Glutamatergic neuron (in vitro differentiated cells): ENCODE measurements around the gene ERVK3-1. TPM values are rescaled to one million over a fixed set of nuclear protein-coding genes. Genes with fewer than 3 reads are reported as not detected.

ENCODE experiments used
- DNase-seq: peaks from one replicate; pipeline ENCODE4 v3.0.0; 2022
- H3K27ac Mint-ChIP-seq: one replicate; pipeline ENCODE4 v1.8.0; 2020; ENCODE audit warnings: mild to moderate bottlenecking, mixed read lengths, inconsistent platforms; ENCODE audit not compliant: unreplicated experiment
- H3K27me3 Mint-ChIP-seq: one replicate; pipeline ENCODE4 v1.8.0; 2020; ENCODE audit warnings: mild to moderate bottlenecking, moderate library complexity, mixed read lengths, inconsistent platforms; ENCODE audit not compliant: unreplicated experiment
- H3K36me3 Mint-ChIP-seq: one replicate; pipeline ENCODE4 v1.8.0; 2020; ENCODE audit warnings: mild to moderate bottlenecking, mixed read lengths, inconsistent platforms; ENCODE audit not compliant: unreplicated experiment
- H3K4me1 Mint-ChIP-seq: one replicate; pipeline ENCODE4 v1.8.0; 2020; ENCODE audit warnings: mild to moderate bottlenecking, low read depth, mixed read lengths, inconsistent platforms; ENCODE audit not compliant: unreplicated experiment
- H3K4me3 Mint-ChIP-seq: one replicate; pipeline ENCODE4 v1.8.0; 2020; ENCODE audit warnings: mild to moderate bottlenecking, mixed read lengths, inconsistent platforms; ENCODE audit not compliant: unreplicated experiment
- H3K9me3 Mint-ChIP-seq: one replicate; pipeline ENCODE4 v1.8.0; 2020; ENCODE audit warnings: mild to moderate bottlenecking, moderate library complexity, mixed read lengths, inconsistent platforms; ENCODE audit not compliant: unreplicated experiment
- CTCF ChIP-seq: fragments of 200-600 bp; sonication (generic); IDR thresholded peaks from one replicate; pipeline ENCODE4 v1.5.0; 2021; ENCODE audit not compliant: partially characterized antibody, unreplicated experiment
- microRNA-seq: library from miRNA; unstranded; fragments of <30 nt; microRNA quantifications from one replicate; pipeline ENCODE4, GENCODE V29; 2020; ENCODE audit not compliant: unreplicated experiment
- total RNA-seq: library from RNA; stranded (reverse); fragmentation: NEBNext Ultra II Directional; extraction: Animal tissue kit (Norgen Biotek cat#: 25700); gene quantifications from one replicate; pipeline ENCODE4 v1.2.1, GENCODE V29; 2021; ENCODE audit not compliant: unreplicated experiment

The ERVK3-1 gene
- total RNA-seq, 1 donor from 2014 or later, result 56.2 TPM

GRCh38 chr19:58357481-58358145 is 52.4 kb downstream of the ERVK3-1 start:
- Mint-ChIP-seq H3K36me3 (no peaks in the 10 kb centered on the region), H3K4me3 (no peak overlapping the region), H3K4me1 (no peaks in the 10 kb centered on the region), H3K9me3 (peaks cover 21% of the 10 kb centered on the region), H3K27me3 (peaks cover 6% of the 10 kb centered on the region), H3K27ac (no peak overlapping the region)
- no peak for TF ChIP-seq CTCF
- DNase-seq, result no peak

DNA sequence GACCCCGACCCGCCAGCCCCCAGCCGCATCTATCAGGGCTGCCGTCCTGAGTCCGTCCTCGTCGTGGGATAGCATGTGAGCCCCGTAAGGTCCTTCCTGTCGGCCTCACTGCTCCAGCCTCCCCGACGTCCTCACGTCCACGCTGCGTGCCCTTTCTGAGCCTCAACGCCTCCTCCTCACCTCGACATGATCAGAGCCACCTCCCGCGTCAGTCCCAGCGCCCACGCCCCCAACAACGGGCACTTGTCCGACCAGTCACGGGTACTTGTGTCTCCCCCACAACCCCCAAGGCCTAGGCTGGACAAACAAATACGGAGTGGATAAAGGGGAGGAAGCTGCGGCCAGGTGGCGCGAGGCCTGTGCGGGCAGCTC is 56.7 kb downstream of the ERVK3-1 start:
- no peak for TF ChIP-seq CTCF
- H3K4me1 Mint-ChIP-seq, result peaks cover 3% of the 10 kb centered on the region
- peaks cover 4% of the 10 kb centered on the region for H3K27me3 Mint-ChIP-seq
- peaks cover 14% of the 10 kb centered on the region for H3K9me3 Mint-ChIP-seq
- peak overlapping the region; percentile 99 for H3K27ac Mint-ChIP-seq
- DNase-seq, result peak; percentile 63
- H3K4me3 Mint-ChIP-seq, result peak overlapping the region; percentile 97
- H3K36me3 Mint-ChIP-seq, result no peaks in the 10 kb centered on the region

DNA sequence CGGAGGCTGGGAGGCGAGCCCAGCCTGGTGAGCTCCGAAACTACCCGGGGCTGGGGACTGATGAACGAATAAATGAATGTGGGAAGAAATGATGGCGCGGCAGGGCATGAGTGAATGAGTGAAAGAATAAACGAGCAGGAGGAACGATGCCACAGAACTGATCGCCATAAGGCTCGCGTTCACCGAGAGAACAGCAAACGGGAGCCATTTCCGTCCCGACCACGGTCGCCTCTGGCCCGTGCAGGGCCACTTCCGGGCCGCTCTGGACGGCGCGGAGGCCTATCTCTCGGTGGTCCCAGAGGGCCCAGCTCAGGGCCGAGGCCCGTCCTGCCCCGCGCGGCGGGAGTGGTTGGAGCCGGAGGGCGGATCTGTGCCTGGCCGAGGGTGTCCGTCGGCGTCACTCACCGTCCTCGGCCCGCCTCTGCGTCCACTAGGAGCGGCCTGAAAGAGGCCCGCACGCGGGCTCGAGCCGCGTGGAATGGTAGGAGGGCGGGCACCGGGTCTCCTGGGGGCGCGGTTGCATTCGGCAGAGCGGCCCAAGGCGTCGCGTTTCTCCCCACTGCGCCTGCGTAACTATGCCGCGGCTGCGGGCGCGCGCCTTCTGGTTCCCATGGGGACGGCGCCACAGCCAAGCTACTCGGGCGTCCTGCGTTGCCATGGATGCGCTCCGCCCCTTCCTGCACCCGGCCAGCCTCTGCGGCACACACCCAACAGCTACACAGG is 57.3 kb downstream of the ERVK3-1 start, which contains the start of gene ZNF497:
Gene ZNF497, minus strand, starts transcription at position 480 of the 723 bp plus-strand sequence. CDS start 5,116 bp downstream, outside the sequence.
- peaks cover 3% of the 10 kb centered on the region for H3K4me1 Mint-ChIP-seq
- peak; percentile 95 for DNase-seq
- H3K9me3 Mint-ChIP-seq, result peaks cover 14% of the 10 kb centered on the region
- no peak for TF ChIP-seq CTCF
- H3K36me3 Mint-ChIP-seq, result no peaks in the 10 kb centered on the region
- peak within 1 kb of the TSS; percentile 99 for H3K27ac Mint-ChIP-seq
- H3K27me3 Mint-ChIP-seq, result peaks cover 4% of the 10 kb centered on the region
- peak within 1 kb of the TSS; percentile 97 for H3K4me3 Mint-ChIP-seq

DNA sequence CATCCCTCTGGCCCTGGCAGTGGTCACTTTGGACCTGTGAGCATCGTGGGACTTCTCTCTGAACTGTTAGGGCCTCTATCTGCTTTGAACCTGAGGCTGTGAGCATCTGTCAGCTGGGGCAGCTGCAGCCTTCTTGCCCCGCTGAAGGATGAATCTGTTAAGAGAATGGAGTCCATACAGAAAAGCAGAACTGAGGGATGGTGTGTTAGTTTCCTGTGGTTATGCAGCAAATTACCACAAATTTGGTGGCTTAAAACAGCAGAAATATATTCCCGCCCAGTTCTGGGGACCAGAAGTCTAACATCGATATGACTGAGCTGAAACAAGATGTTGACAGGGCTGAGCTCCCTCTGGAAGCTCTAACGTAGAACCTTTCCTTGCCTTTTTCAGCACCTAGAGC is 59.0 kb downstream of the ERVK3-1 start:
- peaks cover 3% of the 10 kb centered on the region for H3K4me1 Mint-ChIP-seq
- no peak overlapping the region for H3K27ac Mint-ChIP-seq

More for the DNA sequence above, 59.0 kb downstream of the ERVK3-1 start:
- H3K27me3 Mint-ChIP-seq, result peaks cover 4% of the 10 kb centered on the region
- peaks cover 14% of the 10 kb centered on the region for H3K9me3 Mint-ChIP-seq
- TF ChIP-seq CTCF, result no peak
- no peak overlapping the region for H3K4me3 Mint-ChIP-seq
- no peaks in the 10 kb centered on the region for H3K36me3 Mint-ChIP-seq
- no peak for DNase-seq

Small RNAs within 50 kb of the gene (microRNA-seq; reads per million reads assigned to microRNA genes)
- not detected for gene MIR6806

Other genes starting within 250 kb of the ERVK3-1 start
- gene ZNF135, start 246.1 kb upstream of the ERVK3-1 start, total RNA-seq, result 16.6 TPM
- gene ZSCAN18, start 207.1 kb upstream of the ERVK3-1 start, total RNA-seq, result 66.7 TPM
- 14.1 TPM for gene ZNF329, start 154.6 kb upstream of the ERVK3-1 start, total RNA-seq
- gene ZNF274, start 122.3 kb upstream of the ERVK3-1 start, total RNA-seq, result 42.7 TPM
- 46.1 TPM for gene ZNF544, start 76.5 kb upstream of the ERVK3-1 start, total RNA-seq
- 24.8 TPM for gene ZNF8, start 26.4 kb upstream of the ERVK3-1 start, total RNA-seq
- gene ZSCAN22, start 21.6 kb downstream of the ERVK3-1 start, total RNA-seq, result 4.9 TPM
- 27.3 TPM for gene A1BG, start 48.1 kb downstream of the ERVK3-1 start, total RNA-seq
- gene ZNF497, start 57.4 kb downstream of the ERVK3-1 start, total RNA-seq, result 3.5 TPM
- 2.0 TPM for gene ZNF837, start 75.7 kb downstream of the ERVK3-1 start, total RNA-seq
- 571 TPM for gene RPS5, start 81.9 kb downstream of the ERVK3-1 start, total RNA-seq
- 0.44 TPM for gene RNF225, start 90.3 kb downstream of the ERVK3-1 start, total RNA-seq
- gene ZNF584, start 103.3 kb downstream of the ERVK3-1 start, total RNA-seq, result 5.8 TPM
- gene ZNF132, start 134.8 kb downstream of the ERVK3-1 start, total RNA-seq, result 4.9 TPM
- gene ZNF324B, start 146.2 kb downstream of the ERVK3-1 start, total RNA-seq, result 9.9 TPM
- gene ZNF324, start 161.7 kb downstream of the ERVK3-1 start, total RNA-seq, result 15.8 TPM
- 11.9 TPM for gene ZNF446, start 171.0 kb downstream of the ERVK3-1 start, total RNA-seq
- 7.4 TPM for gene SLC27A5, start 206.6 kb downstream of the ERVK3-1 start, total RNA-seq
- gene ZBTB45, start 214.4 kb downstream of the ERVK3-1 start, total RNA-seq, result 27.2 TPM
- gene TRIM28, start 238.7 kb downstream of the ERVK3-1 start, total RNA-seq, result 361 TPM
- 108 TPM for gene CHMP2A, start 249.7 kb downstream of the ERVK3-1 start, total RNA-seq